CD4-positive, alpha-beta T cell treated with Interleukin-6 for 4 hours (primary cell): Measurements from ENCODE around the gene PLD1.
"Not testable (repeated sequence)": the region's sequence is repeated elsewhere in the genome, so short reads cannot be mapped to it uniquely, and the experiment has no call there.

Experiments
- DNase-seq: peaks from one replicate; pipeline ENCODE4 v3.0.0-alpha.2; 2020; ENCODE audit warnings: mixed read lengths

PLD1 gene

DNA sequence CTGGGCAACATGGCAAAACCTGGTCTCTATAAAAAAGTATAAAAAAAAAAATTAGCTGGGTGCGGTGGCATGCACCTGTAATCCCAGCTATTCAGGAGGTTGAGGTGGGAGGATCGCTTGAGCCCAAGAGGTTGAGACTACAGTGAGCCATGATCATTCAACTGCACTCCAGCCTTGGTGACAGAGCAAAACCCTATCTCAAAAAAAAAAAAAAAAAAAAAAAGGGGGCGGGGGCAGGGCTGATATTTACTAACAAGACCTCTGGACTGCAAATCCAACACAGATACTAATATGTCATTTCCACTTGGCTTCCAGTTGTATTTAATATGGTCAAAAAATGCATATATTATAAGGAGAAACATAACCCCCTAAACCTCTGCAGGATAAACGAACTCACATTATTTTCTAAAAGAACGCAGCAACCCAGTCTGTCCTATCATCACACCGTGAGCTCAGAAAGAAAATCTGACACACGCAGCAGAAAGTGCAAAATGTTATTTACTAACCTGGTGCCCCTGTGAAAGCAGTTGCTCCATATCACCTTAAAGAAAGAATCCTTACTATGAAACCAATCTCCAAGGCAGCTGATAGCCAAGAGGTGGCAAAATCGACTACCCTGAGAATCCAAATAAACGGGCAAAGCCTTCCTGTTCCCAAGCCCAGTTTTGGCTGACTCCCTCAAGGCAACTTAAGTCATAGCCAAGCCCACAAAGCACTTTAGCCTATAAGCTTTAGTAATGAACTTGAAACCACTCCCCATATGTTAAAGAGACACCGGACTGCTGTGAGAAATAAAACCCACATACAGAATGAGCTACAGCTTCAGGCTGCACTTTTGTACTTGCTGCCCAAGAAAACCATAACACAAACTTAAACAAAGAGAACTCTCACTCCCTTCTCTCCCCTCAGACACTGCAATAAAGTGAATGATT lies 39.3 kb downstream of the PLD1 start:
- no peak for DNase-seq

DNA sequence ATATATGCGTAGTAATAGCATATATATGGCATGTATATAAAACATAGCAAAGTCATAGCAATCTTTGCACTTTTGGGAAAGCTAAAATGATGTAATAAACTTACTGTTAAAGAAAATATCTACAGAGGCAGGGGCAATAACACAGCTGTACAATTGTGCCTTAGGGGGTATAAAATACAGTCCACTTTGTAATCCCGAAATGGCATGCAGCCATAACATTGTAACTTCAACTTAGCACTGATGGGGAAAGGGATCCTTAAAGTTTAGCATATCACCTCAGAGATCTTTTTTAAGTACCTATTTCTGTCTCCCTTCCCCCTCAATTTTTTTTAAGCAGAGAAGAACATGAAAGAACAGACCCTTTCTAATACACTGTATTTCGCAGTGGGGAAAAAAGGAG lies 40.8 kb downstream of the PLD1 start:
- no peak for DNase-seq

DNA sequence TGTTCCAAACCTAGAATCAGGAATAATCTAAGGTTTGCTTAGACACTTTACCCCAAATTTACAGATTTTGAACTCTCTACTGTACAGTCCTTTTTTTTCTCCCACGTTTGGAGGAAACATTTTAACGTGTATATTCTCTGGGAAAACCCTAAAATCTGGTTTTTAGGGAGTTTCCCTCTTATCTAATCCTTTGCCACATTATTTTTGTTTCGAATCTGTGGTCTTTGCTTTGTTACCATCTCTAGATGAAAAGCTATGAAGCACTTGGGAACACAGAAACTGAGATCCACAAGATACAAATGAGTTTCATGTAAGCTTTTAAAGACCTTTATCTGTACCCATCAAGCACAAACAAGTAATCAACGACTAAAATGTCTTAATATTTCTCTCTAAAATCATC lies 41.3 kb downstream of the PLD1 start:
- no peak for DNase-seq

DNA sequence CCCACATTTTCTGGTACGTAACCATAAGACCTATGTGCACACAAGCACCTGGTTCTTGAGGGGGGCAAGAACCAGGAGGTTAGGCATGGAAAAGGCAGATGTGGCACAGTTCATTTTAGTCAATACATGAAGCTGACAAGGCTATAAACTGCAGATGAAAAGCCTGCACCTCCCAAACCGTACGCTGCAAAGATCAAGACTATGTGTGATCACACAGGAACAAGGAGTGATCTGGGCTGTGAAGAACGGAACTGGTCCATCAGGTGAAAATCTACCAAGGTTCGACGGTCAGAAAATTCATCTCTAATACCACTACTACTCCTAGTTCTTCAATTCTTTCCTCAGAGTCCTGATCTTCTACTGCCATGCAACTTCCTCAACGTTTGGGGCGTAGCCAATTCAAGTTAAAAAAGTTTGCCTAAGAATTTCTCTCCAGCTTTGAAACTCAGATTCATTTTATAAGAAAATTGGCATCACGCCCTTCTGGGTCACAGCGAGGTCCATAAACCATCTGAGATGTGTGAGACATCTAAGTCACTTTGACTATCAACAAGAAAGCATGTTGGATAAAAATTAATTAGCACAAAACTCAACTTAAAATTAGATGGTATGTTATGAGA lies 41.9 kb downstream of the PLD1 start:
- no peak for DNase-seq

DNA sequence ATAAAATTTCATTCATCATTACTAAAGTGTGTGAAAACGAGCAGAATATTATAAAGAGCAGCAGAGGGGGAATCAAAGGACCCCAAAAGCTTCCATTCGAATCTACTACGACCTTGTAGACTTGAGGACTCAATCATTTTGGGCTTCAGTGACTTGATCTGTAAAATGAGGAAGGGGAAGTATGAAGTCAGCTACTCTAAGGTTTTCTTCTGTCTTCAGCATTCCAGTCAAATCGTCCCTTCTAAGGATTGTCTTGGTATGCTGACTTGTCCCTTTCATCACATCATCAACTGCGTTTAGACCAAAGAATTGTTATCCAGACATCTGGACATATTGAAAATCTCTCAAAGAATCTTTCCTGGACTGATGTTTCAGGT lies 44.8 kb downstream of the PLD1 start:
- DNase-seq, result no peak

DNA sequence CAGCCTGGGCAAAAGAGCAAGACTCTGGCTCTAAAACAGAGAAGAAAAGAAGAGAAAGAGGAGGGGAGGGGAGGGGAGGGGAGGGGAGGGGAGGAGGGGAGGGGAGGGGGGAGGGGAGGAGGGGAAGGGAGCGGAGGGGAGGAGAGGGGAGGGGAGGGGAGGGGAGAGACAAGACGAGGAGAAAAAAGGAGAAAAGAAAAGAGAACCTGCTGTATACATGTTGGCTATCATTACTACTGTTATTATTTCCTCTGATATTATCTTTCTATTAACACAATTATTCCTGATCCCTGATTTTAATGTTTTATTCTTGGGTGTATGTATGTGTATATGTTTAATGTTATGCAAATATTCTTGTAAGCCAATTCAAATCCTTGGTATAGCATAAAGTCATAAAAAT lies 46.9 kb downstream of the PLD1 start:
- DNase-seq, result no peak

DNA sequence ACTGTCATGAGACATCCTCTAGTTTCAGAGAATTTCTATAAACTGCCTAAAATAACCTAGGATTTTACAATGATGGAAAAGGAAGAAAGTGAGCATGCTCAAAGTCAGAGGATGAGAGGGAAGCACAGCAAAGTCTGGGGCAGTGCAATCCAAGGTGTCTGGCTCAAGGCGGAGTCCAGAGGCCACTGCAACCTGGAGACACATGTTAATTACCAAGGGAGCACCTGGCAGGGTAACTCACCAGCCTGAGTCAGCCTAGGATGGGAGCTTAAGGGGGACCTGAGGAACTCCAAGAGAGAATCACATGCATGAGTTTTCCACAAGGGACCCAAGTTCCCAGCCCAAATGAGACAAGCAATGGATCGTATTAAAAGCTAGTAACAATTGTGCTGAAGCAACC lies 49.8 kb downstream of the PLD1 start:
- no peak for DNase-seq

DNA sequence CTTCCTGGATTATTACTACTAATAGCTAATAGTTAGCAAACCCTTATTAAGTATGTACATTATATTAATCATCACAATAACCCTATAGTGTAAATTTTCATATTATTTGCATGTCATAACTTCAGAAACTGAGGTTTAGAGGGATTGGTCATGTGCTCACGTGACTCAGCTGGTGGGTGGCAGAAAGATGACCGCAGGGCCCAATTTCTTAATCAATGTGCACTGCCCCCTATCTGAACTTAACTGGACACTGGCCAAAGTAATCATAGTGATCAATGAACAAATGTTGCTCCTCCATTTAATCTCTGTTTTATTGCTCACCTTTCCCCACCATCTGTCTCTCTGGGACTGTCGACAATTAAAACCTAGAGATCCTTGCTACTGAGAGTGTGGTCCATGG lies 52.2 kb downstream of the PLD1 start:
- DNase-seq, result no peak

DNA sequence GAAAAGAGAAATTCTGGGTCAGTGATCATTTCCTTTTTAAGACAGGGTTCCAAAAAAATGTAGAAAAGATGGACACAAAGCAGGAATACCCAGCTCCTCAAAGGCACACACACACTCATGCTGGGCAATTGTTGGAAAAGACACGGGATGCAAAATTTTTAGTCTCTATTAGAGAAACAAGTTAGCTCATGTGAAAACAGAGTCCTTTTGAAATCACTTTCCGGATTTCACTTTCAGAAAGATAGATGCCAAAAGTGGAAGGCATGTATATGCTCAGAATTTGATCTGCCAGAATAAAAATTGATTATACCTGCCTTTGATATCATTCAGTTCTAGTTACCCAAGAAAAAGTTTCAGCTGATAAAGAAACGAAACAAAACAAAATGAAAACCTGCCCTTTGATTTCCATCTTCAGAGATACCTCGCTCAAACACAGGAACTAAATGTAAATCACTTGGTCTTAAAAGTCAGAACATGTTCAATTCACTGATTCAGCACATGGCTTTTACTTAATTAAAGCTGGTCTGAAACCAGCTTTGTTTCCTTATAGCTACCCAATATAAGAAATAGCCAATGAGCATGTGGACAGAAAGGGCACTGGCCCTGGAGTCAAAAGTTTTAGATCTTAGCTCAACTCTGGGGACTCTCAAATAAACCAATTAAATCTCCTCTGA lies 52.8 kb downstream of the PLD1 start:
- no peak for DNase-seq

DNA sequence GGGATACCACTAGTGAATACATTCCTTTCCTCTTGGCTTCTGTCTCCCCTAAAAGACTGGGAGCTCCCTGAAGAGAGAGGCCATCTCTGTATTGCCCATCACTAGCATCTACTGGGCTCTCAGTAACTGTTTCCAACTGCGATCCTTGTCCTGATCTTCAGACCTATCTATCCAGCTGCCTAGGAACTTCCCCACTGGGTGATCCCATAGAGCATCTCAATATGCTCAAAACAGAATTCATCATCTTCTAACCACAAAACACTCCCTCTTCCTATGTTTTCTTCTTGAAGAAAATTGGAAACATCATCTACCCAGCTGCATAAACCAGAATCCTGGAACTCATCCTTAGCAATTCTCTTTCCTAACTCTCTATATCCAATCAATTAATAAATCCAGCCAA lies 54.6 kb downstream of the PLD1 start:
- no peak for DNase-seq

DNA sequence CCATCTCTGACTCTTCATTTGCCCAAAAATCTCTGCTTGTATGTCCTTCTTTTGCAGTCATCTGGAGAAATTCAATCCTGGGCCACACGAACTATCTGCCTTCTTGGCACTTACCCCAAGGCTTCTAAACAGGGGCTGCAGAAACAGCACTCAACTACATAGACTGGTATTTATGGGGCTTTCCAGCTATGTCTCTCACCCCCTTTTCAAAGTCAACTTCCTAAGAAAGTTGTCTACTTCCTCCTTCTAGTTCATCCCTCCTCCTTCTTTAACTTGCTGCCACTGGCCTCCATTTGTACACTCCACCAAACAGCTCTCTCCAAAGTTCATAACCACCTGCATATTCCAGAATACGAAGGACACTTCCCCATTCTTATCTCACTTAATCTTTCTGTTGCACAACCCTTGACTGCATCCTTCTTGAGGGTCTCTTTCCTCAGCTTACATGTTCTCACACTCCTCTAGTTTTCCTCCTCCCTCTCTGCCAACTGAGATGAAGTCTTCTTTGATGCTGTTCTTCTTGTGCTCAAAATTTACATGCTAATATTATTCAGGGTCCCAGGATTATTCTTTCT lies 55.2 kb downstream of the PLD1 start:
- no peak for DNase-seq

DNA sequence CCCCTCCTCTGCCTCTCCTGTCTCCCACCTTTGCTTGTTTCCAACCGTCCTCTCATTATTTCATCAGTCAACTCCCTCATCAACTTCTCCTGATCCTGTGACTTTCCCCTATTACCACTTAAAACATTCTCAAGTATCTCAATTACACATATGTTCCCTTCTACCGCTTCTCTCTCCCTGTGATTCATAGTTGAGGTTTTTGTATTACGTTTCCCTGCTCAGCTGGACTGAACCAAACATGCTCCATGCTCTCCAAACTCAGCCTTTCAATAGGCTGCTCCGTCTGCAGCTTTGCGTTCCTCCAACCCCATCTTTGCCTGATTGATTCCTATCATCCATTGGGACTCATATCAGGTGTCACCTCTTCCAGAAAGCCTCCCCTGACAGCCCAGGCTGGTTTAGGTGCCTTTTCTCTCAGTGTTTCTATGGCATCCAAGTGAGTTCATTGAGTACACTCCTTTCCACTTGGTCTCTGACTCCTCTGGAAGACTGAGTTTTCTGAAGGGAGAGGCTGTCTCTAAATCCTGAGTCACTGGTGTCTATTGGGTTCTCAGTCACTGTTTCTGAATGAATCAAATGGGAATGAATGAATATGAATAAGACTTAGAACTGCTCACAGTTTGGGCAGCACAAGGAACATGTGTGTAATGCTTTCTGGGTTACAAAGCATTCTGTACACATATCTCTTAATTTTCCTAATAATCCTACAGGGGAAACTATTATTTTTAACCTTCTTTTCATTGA lies 56.4 kb downstream of the PLD1 start:
- no peak for DNase-seq

DNA sequence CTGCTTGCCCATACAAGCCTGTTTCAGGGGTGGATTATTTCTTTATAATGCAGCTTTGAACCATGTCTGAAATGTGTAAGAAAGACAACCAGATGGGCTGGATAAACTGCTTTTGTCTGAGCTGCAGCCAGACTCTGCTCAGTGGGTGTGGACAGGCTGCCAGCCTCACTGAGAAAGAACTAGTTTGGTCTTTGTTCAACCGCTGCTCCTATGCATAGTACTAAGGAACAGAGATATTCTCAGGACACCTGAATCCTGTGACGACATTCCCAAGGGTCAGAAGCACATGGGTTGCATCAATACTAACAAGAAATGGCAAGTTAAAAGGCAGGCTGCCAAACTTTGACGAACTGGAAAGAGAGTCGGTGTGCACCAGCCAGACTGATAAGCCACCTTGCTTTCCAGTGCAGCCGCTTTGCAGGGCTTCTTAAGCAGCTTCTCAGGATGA lies 57.2 kb downstream of the PLD1 start:
- no peak for DNase-seq

DNA sequence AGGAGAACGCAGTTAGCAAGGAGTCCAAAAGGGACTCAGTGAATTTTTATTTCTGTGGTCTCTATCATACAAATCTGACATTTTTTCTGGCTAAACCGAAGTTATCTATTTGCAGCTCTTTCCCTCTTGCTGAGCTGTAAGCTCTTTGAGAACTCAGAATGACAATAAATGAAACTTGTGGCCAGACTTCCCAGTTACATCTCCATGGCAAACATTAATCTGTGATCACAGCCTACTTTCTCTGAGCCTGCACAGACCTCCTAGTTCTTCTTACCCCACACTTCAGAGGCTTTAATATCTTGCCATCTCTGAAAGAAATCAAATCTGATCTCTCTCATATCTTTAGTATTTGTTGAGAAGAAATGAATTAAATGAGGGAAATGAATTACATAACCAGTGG lies 58.0 kb downstream of the PLD1 start:
- no peak for DNase-seq

DNA sequence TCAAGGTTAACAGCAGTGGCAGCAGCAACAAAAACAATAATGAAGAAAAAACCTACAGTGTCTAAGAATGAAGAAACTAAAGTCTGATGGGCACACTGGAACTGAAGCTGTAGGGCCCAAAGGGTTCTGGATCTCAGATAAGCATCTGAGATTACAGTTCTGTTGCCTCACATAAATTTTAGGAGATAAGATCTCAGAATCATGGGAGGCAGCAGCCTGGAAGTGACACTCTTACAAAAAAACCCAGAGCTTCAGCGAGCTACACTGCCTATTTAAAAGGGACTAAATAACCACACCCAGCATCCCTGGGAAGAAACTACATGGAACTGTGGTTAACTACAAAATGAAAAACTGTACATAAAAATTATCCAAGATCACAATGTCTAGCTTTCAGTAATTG lies 61.2 kb downstream of the PLD1 start:
- no peak for DNase-seq

DNA sequence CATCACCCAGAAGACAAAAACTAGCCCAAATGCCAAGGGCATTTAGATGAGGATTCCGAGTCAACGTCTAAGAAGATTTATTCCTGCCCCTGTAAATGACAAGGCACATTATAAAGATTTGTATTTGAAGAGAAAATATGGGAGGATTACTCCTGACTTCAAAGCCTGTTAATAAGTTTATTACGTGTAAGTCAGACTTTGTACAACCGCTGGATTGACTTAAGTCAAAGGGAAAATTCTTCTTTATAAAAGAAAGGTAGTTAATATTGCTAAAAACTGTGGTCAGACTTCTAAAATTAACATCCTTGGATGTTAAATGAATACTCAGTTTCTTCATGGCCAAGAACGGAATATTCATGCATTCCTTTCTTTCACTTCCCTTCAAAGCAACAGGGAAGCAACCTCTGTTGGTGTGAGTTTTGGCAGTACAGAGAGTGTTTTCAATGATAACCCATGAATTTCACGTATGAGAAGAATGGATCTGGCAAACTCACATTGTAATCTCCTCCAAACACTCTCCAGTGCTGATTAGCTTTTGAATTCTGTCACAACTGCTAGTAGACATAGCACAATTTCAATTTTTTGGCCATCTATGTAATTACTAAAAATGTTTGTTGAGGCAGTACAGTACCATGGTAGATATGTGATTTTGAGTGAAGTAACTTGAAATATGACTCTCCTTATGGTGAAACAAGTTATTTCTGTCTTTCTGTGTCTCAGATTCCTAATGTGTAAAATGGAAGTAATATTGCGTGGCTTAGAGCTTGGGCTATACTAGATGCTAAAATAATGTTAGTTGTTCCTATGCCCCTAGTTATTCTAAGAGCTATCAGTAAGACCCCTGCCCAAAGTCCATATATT lies 62.0 kb downstream of the PLD1 start:
- no peak for DNase-seq

DNA sequence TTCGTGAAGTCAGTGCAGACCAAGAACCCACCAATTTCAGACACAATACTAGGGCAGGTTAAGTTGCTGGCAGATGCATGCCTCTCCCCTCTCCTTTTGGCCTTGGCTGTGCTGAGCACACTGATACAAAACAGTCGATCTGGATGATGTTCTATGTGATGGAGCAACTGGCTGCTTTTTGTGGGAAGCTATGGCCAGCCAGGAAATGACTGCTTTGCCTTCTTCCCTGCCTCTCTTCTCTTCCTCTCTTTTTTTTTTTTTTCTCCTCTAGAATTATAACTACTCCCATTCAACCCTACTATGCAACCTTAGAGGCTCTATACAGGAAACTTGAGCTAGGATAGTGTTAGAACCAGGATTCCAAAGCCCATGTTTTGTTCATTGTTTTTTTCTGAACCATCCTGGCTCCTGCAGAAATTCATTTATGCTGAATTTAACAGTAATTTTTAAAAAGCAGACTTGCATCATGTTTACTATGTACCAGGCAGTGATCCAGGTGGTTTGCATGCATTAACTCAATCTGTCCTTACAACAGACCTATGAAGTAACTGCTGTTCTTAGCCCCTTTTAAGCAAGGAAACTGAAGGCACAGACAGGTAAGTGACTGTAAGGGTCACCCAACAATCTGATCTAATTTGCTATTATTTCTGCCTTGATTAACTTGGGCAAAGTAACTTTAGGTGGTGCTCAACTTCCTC lies 62.9 kb downstream of the PLD1 start:
- no peak for DNase-seq

DNA sequence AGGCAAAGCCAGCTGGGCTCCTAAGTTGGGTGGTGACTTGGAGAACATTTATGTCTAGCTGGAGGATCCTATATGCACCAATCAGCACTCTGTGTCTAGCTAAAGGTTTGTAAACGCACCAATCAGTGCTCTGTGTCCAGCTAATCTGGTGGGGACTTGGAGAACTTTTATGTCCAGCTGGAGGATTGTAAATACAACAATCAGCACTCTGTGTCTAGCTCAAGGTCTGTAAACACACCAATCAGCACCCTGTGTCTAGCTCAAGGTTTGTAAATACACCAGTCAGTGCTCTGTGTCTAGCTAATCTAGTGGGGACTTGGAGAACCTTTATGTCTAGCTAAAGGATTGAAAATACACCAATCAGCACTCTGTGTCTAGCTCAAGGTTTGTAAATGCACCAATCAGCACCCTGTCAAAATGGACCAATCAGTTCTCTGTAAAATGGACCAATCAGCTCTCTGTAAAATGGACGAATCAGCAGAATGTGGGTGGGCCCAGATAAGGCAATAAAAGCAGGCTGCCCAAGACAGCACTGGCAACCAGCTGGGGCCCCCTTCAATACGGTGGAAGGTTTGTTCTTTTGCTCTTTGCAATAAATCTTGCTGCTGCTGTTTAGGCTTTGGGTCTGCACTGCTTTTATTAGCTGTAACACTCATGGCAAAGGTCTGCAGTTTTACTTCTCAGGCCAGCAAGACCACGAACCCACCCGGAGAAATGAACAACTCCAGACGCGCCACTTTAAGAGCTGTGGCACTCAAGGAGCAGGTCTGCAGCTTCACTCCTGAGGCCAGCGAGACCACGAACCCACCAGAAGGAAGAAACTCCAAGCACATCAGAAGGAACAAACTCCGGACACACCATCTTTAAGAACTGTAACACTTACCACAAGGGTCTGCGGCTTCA lies 63.7 kb downstream of the PLD1 start:
- DNase-seq, result not testable (repeated sequence)

DNA sequence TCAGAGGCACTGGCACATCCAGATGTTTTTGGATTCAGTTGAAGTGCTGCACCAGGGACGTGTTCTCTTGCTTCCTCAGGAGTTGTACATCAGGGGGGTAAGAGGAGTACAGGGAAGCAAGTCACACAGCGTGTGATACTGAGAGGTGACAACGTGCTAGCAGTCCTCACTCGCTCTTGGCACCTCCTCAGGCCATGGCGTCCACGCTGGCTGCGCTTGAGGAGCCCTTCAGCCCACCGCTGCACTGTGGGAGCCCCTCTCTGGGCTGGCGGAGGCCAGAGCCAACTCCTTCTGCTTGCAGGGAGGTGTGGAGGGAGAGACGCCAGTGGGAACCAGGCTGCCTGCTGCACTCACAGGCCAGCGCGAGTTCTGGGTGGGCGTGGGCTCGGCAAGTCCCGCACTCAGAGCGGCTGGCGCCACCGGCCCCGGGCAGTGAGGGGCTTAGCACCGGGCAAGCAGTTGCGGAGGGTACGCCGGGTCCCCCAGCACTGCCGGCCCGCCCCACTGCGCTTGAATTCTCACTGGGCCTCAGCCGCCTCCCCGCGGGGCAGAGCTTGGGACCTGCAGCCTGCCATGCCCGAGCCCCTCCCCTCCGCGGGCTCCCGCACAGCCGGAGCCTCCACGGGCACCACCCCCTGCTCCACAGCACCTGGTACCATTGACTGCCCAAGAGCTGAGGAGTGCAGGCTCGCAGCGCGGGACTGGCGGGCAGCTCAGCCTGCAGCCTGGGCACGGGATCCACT lies 64.5 kb downstream of the PLD1 start:
- no peak for DNase-seq
